HG03097 (cell line): ENCODE measurements around the gene LONP1.

Experiments
- ATAC-seq: cut with Tn5 transposase; IDR thresholded peaks from one replicate; pipeline ENCODE4 v1.9.1; 2021; ENCODE audit not compliant: unreplicated experiment, low FRiP score

The LONP1 gene

DNA sequence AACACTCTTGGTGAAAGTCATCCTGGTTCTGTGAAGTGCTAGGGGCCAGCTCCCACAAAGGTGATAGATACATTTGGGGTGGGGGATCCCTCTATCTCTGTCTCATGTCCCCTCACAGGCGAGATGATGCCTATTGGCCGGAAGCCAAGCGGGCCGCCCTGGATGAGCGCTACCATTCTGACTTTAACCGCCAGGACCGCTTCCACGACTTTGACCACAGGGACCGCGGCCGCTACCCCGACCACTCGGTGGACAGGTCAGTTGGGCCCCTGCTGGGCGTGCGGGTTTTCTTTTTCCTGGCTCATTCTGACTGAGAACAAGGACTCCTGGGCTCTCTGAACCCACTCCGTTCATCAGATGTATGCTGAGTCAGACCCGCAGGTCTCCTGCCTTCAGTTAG is 56.0 kb downstream of the LONP1 start:
- ATAC-seq = no peak

DNA sequence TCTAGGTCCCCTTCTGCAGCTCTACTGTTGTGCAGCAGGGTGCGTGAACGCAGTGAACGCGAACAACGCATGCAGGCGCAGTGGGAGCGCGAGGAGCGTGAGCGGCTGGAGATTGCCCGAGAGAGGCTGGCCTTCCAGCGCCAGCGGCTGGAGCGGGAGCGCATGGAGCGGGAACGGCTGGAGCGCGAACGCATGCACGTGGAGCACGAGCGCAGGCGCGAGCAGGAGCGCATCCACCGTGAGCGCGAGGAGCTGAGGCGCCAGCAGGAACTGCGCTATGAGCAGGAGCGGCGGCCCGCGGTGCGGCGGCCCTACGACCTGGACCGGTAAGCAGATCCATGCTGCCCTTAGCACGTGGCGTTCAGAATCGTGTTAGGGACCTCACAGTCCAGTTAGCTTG is 58.5 kb downstream of the LONP1 start:
- ATAC-seq = no peak

DNA sequence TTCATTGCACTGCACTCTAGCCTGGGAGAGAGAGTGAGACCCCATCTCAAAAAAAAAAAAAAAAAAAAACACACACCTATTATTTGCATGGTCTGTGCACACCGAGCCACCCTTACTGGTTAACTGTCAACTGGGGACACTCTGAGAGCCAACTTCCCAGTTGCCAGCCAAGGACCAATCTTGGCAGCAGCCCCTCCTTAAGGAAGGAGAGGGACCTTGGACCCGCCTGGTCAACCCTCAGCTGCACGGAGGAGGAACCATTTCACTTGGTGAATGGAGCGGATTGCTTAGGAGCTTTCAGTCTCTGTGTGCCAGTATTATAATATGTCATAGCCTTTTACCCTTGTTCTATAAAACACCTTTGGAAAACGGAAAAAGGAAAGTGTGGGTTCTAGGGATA is 64.5 kb downstream of the LONP1 start:
- no peak for ATAC-seq

DNA sequence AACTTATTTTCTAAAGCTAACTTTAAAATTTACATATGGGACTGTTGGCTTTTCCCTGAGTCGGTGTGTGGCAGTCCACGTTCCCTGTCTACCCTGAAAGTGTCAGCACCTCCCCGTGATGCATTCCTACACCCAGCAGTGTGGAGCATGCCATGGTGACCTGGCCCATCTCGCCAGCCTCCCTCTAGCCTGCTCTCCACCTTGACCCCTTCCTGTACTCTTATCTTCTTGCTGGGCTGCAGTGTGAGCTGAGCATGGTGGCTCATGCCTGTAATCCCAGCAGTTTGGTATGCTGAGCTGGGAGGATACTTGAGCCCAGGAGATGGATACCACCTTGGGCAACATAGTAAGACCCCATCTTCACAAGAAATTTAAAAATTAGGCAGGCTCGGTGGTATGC is 65.0 kb downstream of the LONP1 start:
- ATAC-seq = no peak

DNA sequence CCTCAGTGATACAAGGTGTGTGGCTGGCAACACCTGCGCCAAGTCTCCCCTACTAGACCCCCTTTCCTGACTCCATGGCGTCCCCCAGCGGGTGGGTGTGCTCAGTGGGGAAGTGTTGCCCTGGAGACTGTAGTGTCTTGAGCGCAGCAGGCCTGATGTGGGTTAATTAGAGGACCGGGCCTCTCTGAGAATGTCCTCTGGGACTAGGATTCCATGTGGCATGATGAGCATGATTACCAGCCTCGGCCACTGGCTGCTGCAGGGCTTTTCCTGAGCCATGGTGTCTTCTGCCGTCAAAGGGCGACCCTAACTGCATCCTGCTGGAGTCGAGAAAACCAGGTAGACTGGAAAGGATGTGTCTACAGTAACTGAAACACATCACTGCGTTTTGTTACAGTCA is 67.7 kb downstream of the LONP1 start:
- ATAC-seq = no peak

DNA sequence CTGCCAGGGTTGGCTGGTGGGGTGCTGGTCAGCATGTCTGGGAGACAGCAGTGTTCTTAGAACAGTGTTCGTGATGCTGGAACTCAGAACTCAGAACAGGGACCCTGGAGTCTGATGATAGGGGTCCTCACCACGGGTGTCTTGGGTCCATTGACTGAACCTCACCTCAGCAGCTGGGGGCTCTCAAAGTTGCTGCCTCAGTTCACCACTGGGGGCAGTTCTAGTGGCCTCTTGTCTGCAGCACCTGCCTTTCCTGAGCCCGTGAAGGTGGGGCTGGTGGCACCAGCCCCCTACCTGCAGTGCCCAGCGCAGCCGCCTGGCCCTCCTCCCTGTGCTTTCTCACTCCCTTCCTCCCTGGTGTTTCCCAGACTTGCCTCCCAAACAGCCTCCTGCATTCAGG is 68.6 kb downstream of the LONP1 start:
- ATAC-seq = no peak

DNA sequence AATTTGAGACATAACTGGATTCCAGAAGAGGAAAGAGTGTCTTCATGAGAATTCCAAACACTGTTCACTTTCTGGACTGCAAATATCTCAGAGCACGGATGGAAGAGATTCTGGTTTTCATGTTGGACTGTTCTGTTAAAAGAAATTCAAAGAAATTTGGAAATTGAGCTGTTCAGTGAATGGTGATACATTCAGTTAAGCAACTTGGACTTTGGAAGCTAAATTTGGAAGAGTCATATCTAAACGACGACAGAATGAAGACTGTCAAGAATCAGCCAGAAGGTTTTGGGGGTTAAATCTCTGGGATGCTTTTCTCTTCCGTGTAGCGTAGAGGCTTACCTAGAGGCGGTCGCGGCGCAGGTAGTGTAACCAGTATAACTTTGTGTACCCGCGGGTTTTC is 71.5 kb downstream of the LONP1 start:
- no peak for ATAC-seq

DNA sequence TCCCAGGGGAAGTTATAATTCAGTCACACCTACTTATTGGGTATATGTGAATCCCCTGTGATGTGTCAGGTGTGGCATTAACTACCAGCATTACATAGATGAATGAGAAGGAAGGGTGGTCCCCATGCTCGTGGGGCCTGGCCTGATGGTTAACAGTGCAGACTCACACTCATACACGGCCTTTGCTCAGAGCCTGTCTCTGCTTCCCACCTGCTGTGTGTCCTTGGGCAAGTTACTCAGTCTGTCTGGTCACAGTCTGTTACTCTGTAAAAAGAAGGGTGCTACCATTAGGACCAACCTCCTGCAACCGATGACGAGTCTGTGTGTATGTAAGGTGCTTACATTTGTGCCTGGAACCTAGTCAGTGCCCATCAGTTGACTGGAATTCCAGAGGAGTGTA is 73.2 kb downstream of the LONP1 start:
- ATAC-seq = no peak

DNA sequence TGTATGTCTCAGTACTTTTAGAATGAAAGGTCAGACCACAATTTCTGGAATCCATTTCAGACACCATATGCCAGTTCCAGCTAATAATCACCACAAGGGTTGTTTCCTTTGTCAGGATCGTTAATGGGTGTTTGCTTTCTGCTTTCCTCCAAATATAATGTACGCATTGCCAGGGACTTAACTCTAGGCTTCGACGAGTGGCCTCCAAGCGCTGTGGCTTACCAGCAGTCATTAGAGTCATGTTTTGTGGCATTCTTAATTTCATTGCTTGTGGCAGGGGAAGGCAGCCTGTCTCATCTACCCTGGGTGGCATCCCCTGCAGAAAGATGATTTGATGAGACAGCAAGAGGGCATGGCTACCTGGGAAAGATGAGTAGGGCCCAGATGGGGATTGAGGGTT is 74.5 kb downstream of the LONP1 start:
- ATAC-seq = no peak

DNA sequence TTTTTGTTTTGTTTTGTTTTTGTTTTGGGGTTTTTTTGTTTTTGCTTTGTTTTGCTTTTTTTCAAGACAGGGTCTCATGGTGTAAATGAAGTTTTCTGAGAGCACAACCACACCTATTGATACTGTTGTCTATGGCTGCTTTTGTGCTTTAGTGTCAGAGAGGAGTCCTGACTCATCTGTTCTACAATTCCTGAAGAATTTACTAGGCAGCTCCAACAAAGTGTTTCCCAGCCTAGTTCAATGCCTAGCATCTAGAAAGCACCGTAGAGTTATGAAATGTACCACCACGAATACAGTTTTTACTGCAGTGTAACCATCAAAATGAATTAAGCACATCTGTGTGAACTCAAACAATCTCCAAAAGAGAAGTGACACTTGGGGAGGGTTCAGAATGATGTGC is 75.9 kb downstream of the LONP1 start:
- no peak for ATAC-seq

DNA sequence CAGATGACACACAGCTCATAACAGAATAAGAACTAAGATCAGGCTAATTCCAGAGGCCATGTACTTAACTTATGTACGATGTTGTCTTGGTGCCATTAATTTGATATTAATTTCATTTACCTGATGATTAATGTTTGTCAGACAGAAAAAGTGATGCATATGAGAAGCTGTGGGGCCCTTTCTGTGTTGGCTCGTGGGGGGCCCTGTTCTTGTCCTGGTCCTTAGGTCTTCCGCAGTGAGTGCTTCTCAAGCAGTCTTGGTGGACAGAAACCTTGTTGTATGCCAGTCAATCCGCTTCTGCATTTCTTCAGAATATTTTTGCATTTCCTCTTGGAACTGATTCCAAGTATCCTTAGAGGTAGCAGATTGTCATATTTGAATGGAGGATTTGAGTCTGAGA is 76.9 kb downstream of the LONP1 start:
- no peak for ATAC-seq

DNA sequence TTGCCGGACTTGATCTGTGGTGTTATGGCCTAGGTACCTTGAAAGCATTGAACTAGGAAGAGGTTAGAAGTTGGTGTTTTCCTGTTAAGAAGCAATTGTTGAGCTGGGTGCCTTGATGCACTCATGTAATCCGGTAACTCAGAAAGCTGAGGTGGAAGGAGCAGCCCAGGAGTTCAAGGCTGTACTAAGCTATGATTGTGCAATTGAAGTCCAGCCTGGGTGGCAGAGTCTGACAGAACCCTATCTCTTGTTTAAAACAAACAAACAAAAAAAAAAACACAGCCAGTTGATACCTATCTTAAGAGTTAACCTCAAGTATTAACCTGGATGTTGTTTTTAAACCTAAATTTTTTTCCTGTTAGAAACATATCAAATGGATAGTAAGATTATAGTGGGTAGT is 77.7 kb downstream of the LONP1 start:
- no peak for ATAC-seq
